B cell (primary cell): ENCODE measurements around the gene GSG1L.

Experiments used
- CTCF ChIP-seq: fragments of 200-600 bp; IDR thresholded peaks from one replicate; pipeline ENCODE4 v1.8.0; 2022; ENCODE audit warnings: antibody characterized with exemption, mild to moderate bottlenecking
- EZH2 ChIP-seq: IDR thresholded peaks from 2 replicates; pipeline ENCODE4 v1.6.1; 2012; ENCODE audit warnings: borderline replicate concordance, low read depth, mild to moderate bottlenecking, moderate library complexity, low read length; ENCODE audit not compliant: insufficient read depth, poor library complexity, severe bottlenecking

- TF ChIP-seq CTCF (no peak), EZH2 (no peak)
Measured at GRCh38 chr16:27823421-27823820, 240.1 kb downstream of the GSG1L start.
